ENCODE measurements around the gene EPHB1.
A peak's percentile ranks its signal among the peaks of the same experiment; 100 is the strongest.

Gene EPHB1

DNA sequence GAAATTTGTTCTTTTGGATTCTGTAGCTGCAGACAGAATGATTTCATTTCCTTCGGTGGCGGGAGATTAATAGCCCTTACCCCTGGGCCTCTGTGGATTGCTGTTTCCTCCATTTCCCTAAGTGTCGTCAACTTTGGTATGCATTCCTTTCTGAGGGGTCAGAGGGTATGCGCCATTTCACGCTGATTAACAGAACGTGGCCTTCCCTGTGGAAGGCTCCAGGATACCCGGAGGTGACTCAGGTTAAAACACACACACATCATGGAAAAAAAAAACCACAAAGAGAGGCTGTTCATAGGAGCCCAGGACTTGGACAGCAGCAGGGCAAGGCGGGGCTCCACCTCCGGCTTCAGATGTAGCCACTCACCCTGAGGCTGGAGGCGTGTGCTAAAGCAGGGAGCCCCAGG lies 51.9 kb downstream of the EPHB1 start:
- TF ChIP-seq FOXP2 (optimal IDR thresholded peaks at IDR 0.05; ENCODE audit: borderline replicate concordance, extremely low read depth, extremely low read length, insufficient read depth): no peak
- TF ChIP-seq, protein P1, sequence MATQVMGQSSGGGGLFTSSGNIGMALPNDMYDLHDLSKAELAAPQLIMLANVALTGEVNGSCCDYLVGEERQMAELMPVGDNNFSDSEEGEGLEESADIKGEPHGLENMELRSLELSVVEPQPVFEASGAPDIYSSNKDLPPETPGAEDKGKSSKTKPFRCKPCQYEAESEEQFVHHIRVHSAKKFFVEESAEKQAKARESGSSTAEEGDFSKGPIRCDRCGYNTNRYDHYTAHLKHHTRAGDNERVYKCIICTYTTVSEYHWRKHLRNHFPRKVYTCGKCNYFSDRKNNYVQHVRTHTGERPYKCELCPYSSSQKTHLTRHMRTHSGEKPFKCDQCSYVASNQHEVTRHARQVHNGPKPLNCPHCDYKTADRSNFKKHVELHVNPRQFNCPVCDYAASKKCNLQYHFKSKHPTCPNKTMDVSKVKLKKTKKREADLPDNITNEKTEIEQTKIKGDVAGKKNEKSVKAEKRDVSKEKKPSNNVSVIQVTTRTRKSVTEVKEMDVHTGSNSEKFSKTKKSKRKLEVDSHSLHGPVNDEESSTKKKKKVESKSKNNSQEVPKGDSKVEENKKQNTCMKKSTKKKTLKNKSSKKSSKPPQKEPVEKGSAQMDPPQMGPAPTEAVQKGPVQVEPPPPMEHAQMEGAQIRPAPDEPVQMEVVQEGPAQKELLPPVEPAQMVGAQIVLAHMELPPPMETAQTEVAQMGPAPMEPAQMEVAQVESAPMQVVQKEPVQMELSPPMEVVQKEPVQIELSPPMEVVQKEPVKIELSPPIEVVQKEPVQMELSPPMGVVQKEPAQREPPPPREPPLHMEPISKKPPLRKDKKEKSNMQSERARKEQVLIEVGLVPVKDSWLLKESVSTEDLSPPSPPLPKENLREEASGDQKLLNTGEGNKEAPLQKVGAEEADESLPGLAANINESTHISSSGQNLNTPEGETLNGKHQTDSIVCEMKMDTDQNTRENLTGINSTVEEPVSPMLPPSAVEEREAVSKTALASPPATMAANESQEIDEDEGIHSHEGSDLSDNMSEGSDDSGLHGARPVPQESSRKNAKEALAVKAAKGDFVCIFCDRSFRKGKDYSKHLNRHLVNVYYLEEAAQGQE (IDR thresholded peaks at IDR 0.05; ENCODE audit: insufficient read depth in 1 of 2, low read depth in 2 of 2, low read length in 2 of 2): peak in 1 of 2 experiments; percentile 83; a peak in 2 of 4 replicates

DNA sequence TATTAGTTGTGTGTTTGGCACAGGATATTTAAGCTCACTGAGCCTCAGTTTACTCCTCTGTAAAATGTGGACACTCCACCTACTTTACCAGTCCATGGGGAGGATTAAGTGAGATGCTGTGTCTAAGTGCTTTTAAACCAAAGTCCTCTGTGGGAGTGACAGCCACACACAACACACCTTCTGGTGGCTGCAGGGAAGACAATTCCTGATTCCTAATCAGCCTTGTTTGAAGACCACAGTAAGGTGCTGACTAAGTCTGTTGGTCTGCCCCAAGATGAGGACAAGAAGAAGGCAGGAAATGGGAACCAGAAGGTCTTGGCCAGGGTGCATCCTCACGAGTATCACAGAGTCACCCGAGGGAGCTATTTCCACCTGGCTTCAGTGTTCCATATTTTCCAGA lies 52.3 kb downstream of the EPHB1 start:
- TF ChIP-seq SIN3A (IDR thresholded peaks at IDR 0.05; ENCODE audit: borderline replicate concordance, insufficient read depth, low read length) (no peak), TAF1 (IDR thresholded peaks at IDR 0.05; ENCODE audit: borderline replicate concordance, insufficient read depth, low read length) (no peak), FOXP2 (optimal IDR thresholded peaks at IDR 0.05; ENCODE audit: borderline replicate concordance, extremely low read depth, extremely low read length, insufficient read depth) (no peak), POLR2AphosphoS5 (IDR thresholded peaks at IDR 0.05; ENCODE audit: low read depth, low read length) (no peak)
- TF ChIP-seq, protein P1 (IDR thresholded peaks at IDR 0.05; ENCODE audit: insufficient read depth in 1 of 2, low read depth in 2 of 2, low read length in 2 of 2): no peak

DNA sequence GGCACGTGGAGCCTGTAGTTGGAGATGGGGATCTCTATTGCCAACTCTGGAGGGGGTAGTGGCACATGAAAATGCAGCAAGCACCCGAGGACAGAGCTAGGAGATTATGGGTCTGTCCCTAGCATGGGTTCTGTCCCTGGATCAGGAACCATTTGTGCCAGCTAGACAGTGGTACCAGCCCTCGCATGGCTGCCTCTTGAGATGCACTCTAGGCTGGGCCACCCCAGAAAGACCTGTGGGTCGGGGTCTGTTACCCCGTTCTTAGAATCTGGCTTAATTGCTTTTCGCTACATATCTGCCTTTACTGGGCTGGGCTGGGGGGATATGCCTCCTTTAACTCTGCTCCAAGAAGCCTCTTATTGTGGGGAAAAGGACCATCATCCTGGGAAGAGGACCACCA lies 54.5 kb downstream of the EPHB1 start:
- TF ChIP-seq FOXP2 (optimal IDR thresholded peaks at IDR 0.05; ENCODE audit: borderline replicate concordance, extremely low read depth, extremely low read length, insufficient read depth) (no peak), SIN3A (IDR thresholded peaks at IDR 0.05; ENCODE audit: borderline replicate concordance, insufficient read depth, low read length) (no peak), TAF1 (IDR thresholded peaks at IDR 0.05; ENCODE audit: borderline replicate concordance, insufficient read depth, low read length) (no peak), POLR2AphosphoS5 (IDR thresholded peaks at IDR 0.05; ENCODE audit: low read depth, low read length) (no peak)
- TF ChIP-seq, protein P1 (IDR thresholded peaks at IDR 0.05; ENCODE audit: insufficient read depth in 1 of 2, low read depth in 2 of 2, low read length in 2 of 2): no peak

DNA sequence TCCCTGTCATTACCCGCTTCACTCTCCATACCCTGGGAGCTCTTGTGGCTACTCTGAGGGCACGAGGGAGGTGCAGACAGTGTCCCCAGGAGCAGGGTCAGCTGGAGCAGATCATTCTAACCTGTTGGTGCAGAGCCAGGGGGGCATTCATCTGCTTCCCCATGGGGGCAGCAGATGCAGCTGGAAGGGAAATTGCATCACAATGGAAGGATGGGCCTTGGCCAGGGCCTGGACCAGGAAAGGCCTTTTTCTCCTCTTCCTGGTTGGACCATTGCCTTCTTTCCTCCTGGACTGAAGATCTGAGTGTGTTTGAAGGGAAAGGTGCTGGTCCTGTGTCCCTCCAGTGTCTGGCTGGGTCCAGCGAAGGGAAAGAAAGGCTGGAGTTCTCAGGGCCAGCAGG lies 55.7 kb downstream of the EPHB1 start:
- TF ChIP-seq SIN3A (IDR thresholded peaks at IDR 0.05; ENCODE audit: borderline replicate concordance, insufficient read depth, low read length) (no peak), FOXP2 (optimal IDR thresholded peaks at IDR 0.05; ENCODE audit: borderline replicate concordance, extremely low read depth, extremely low read length, insufficient read depth) (no peak), TAF1 (IDR thresholded peaks at IDR 0.05; ENCODE audit: borderline replicate concordance, insufficient read depth, low read length) (no peak), POLR2AphosphoS5 (IDR thresholded peaks at IDR 0.05; ENCODE audit: low read depth, low read length) (no peak)
- TF ChIP-seq, protein P1 (IDR thresholded peaks at IDR 0.05; ENCODE audit: insufficient read depth in 1 of 2, low read depth in 2 of 2, low read length in 2 of 2): no peak

DNA sequence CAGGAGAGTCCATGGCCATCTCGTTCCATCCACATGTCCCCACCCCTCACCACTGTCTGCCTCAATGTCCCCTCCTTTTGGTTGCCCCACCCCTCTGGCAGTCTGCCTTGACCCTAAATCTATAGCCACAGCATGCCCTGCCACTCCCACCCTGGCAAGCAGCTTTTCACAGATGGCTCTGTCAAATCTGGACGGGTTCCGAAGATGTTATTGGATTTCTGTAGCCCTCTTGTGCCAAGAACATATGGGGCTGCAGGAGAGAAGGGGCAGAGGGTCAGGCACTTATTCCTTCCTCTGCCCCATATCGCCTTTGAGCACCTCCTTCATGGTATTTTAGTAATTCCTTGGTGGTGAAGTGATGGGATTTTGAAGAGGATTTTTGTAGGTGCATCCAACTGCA lies 57.1 kb downstream of the EPHB1 start:
- no peak for TF ChIP-seq FOXP2 (optimal IDR thresholded peaks at IDR 0.05; ENCODE audit: borderline replicate concordance, extremely low read depth, extremely low read length, insufficient read depth)

Data from PFSK-1 (cell line).